ENCODE data around the gene ELF5. TPM values are rescaled to one million over a fixed set of nuclear protein-coding genes. Genes with fewer than 3 reads are reported as not detected.

Gene ELF5
- total and polyA plus RNA-seq, 2 donors (not counting 1 experiment from before 2014, with no cell fraction given) = not detected

GRCh38 chr11:34493468-34493867, 20.1 kb downstream of the ELF5 start:
- Histone ChIP-seq H3K4me2 (ENCODE audit: extremely low read depth, insufficient read depth, low read length) (no peak overlapping the region), H3K27ac (ENCODE audit: insufficient read depth, low read length) (no peak overlapping the region), H3K4me1 (ENCODE audit: control insufficient read depth, extremely low read depth, insufficient read depth, low read length) (no peaks in the 10 kb centered on the region), H3K9ac (ENCODE audit: insufficient read depth, low read length) (no peak overlapping the region), H3K79me2 (ENCODE audit: control insufficient read depth, insufficient read depth, low read length) (no peaks in the 10 kb centered on the region), H2AFZ (ENCODE audit: low read length) (no peak overlapping the region), H3K27me3 (ENCODE audit: control insufficient read depth, insufficient read depth, low read length) (peaks cover 4% of the 10 kb centered on the region), H4K20me1 (ENCODE audit: control insufficient read depth, extremely low read depth, insufficient read depth, low read length) (no peaks in the 10 kb centered on the region), H3K9me3 (ENCODE audit: control insufficient read depth, insufficient read depth, low read depth, low read length) (no peaks in the 10 kb centered on the region), H3K4me3 (replicated peaks in 1 of 4; ENCODE audit: control extremely low read depth in 1 of 4, insufficient read depth in 1 of 4, low read depth in 3 of 4, low read length in 4 of 4) (no peak overlapping the region), H3K36me3 (ENCODE audit: control insufficient read depth, insufficient read depth, low read length) (no peaks in the 10 kb centered on the region)
- no peak for DNase-seq (ENCODE audit: low read depth in 2 of 2)
- no peak for TF ChIP-seq CTCF (conservative IDR thresholded peaks at IDR 0.05 in 1 of 2, IDR thresholded peaks at IDR 0.05 in 1 of 2; ENCODE audit: low read depth in 1 of 2, low read length in 2 of 2)
- TF ChIP-seq EZH2 (IDR thresholded peaks at IDR 0.05; ENCODE audit: low read length, missing control alignments) = no peak

GRCh38 chr11:34492806-34493414, 20.7 kb downstream of the ELF5 start:
- H3K36me3 ChIP-seq (ENCODE audit: control insufficient read depth, insufficient read depth, low read length) = no peaks in the 10 kb centered on the region
- no peaks in the 10 kb centered on the region for H3K4me1 ChIP-seq (ENCODE audit: control insufficient read depth, extremely low read depth, insufficient read depth, low read length)
- no peak overlapping the region for H3K4me2 ChIP-seq (ENCODE audit: extremely low read depth, insufficient read depth, low read length)
- no peaks in the 10 kb centered on the region for H3K9me3 ChIP-seq (ENCODE audit: control insufficient read depth, insufficient read depth, low read depth, low read length)
- H4K20me1 ChIP-seq (ENCODE audit: control insufficient read depth, extremely low read depth, insufficient read depth, low read length) = no peaks in the 10 kb centered on the region
- peak; percentile 48 to 69 for DNase-seq (ENCODE audit: low read depth in 2 of 2)
- no peaks in the 10 kb centered on the region for H3K79me2 ChIP-seq (ENCODE audit: control insufficient read depth, insufficient read depth, low read length)
- H3K9ac ChIP-seq (ENCODE audit: insufficient read depth, low read length) = no peak overlapping the region
- no peak overlapping the region for H2AFZ ChIP-seq (ENCODE audit: low read length)
- no peak overlapping the region for H3K27ac ChIP-seq (ENCODE audit: insufficient read depth, low read length)
- peaks cover 8% of the 10 kb centered on the region for H3K27me3 ChIP-seq (ENCODE audit: control insufficient read depth, insufficient read depth, low read length)
- no peak overlapping the region for H3K4me3 ChIP-seq (replicated peaks in 1 of 4; ENCODE audit: control extremely low read depth in 1 of 4, insufficient read depth in 1 of 4, low read depth in 3 of 4, low read length in 4 of 4)
- TF ChIP-seq EZH2 (IDR thresholded peaks at IDR 0.05; ENCODE audit: low read length, missing control alignments) = no peak
- peak; percentile 51 to 79 for TF ChIP-seq CTCF (conservative IDR thresholded peaks at IDR 0.05 in 1 of 2, IDR thresholded peaks at IDR 0.05 in 1 of 2; ENCODE audit: low read depth in 1 of 2, low read length in 2 of 2)

- no peaks in the 10 kb centered on the region for H3K36me3 ChIP-seq (ENCODE audit: control insufficient read depth, insufficient read depth, low read length)
- no peaks in the 10 kb centered on the region for H4K20me1 ChIP-seq (ENCODE audit: control insufficient read depth, extremely low read depth, insufficient read depth, low read length)
- no peaks in the 10 kb centered on the region for H3K79me2 ChIP-seq (ENCODE audit: control insufficient read depth, insufficient read depth, low read length)
- no peak overlapping the region for H3K27ac ChIP-seq (ENCODE audit: insufficient read depth, low read length)
- H3K9me3 ChIP-seq (ENCODE audit: control insufficient read depth, insufficient read depth, low read depth, low read length) = no peaks in the 10 kb centered on the region
- no peak overlapping the region for H3K4me2 ChIP-seq (ENCODE audit: extremely low read depth, insufficient read depth, low read length)
- H3K9ac ChIP-seq (ENCODE audit: insufficient read depth, low read length) = no peak overlapping the region
- no peak for DNase-seq (ENCODE audit: low read depth in 2 of 2)
- peaks cover 17% of the 10 kb centered on the region for H3K27me3 ChIP-seq (ENCODE audit: control insufficient read depth, insufficient read depth, low read length)
- H3K4me1 ChIP-seq (ENCODE audit: control insufficient read depth, extremely low read depth, insufficient read depth, low read length) = no peaks in the 10 kb centered on the region
- TF ChIP-seq CTCF (conservative IDR thresholded peaks at IDR 0.05 in 1 of 2, IDR thresholded peaks at IDR 0.05 in 1 of 2; ENCODE audit: low read depth in 1 of 2, low read length in 2 of 2) (no peak), EZH2 (IDR thresholded peaks at IDR 0.05; ENCODE audit: low read length, missing control alignments) (no peak)
- no peak overlapping the region for H3K4me3 ChIP-seq (replicated peaks in 1 of 4; ENCODE audit: control extremely low read depth in 1 of 4, insufficient read depth in 1 of 4, low read depth in 3 of 4, low read length in 4 of 4)
- H2AFZ ChIP-seq (ENCODE audit: low read length) = no peak overlapping the region
Observed at GRCh38 chr11:34490304-34490703, 23.3 kb downstream of the ELF5 start.
